GM12878 (cell line): ENCODE data around the gene CETP. TPM values are rescaled to one million over a fixed set of nuclear protein-coding genes. Genes with fewer than 3 reads are reported as not detected.

Experiments used
- ATAC-seq: fragments of 200-7000 bp; cut with Tn5 transposase; 3 replicates; pipeline ENCODE4 v1.9.1; 2020; ENCODE audit warnings: mild to moderate bottlenecking, moderate library complexity
- BruUV-seq: library from RNA; stranded (reverse); fragments of 400-500 nt; replicated peaks from 2 replicates; lab custom pipeline; 2021; lab: Mats Ljungman, UMichigan
- CTCF ChIA-PET: fragments of 300-600 bp; sonication (Branson Sonifier 250); formaldehyde crosslinking; extraction: SDS; loops from one replicate; lab custom pipeline; 2021; ENCODE audit warnings: inconsistent platforms; lab: Yijun Ruan, JAX
- POLR2A ChIA-PET: fragments of 350-600 bp; formaldehyde crosslinking; extraction: SDS; loops from one replicate; lab custom pipeline; 2021; ENCODE audit warnings: inconsistent platforms; lab: Charles Lee
- RAD21 ChIA-PET: fragments of 300-600 bp; sonication (Branson Sonifier 250); formaldehyde crosslinking; loops from one replicate; lab custom pipeline; 2023; ENCODE audit warnings: antibody characterized with exemption; ENCODE audit not compliant: unreplicated experiment; lab: Charles Lee
- SMC1A ChIA-PET: fragments of 300-600 bp; sonication (Branson Sonifier 250); formaldehyde crosslinking; loops from one replicate; lab custom pipeline; 2023; ENCODE audit not compliant: unreplicated experiment, uncharacterized antibody; lab: Charles Lee
- DNase-seq: peaks from one replicate; pipeline ENCODE4 v3.0.0-alpha.2; 2011; ENCODE audit warnings: low read depth, low spot score
- FAIRE-seq: peaks from 3 replicates; lab custom pipeline; 2011; peaks lifted over from hg19 to GRCh38; lab: Jason Lieb, UNC
- H2AFZ ChIP-seq: 2 replicates; pipeline ENCODE4 v1.6.0; 2011; ENCODE audit warnings: low read depth, low read length, control low read depth; ENCODE audit not compliant: control insufficient read depth
- H3K27ac ChIP-seq: 2 replicates; pipeline ENCODE4 v1.5.1; 2011; ENCODE audit warnings: control low read depth; ENCODE audit not compliant: control insufficient read depth, insufficient read depth
- H3K27me3 ChIP-seq, 2 experiments: replicated peaks in 1 of 2; 2 replicates each; pipeline versions ENCODE4 v1.6.0 to v1.6.1; 2011; ENCODE audit warnings: low read length in 1 of 2; ENCODE audit not compliant: control insufficient read depth in 2 of 2, insufficient read depth in 2 of 2
- H3K36me3 ChIP-seq, 2 experiments: 2 replicates each; pipeline ENCODE4 v1.5.1; 2011; ENCODE audit warnings: low read length in 1 of 2; ENCODE audit not compliant: control insufficient read depth in 2 of 2, insufficient read depth in 2 of 2
- H3K4me1 ChIP-seq: 2 replicates; pipeline ENCODE4 v1.6.1; 2011; ENCODE audit warnings: mild to moderate bottlenecking, low read length, moderate library complexity, mixed read lengths; ENCODE audit not compliant: control insufficient read depth, insufficient read depth
- H3K4me2 ChIP-seq: 2 replicates; pipeline ENCODE4 v1.6.0; 2011; ENCODE audit warnings: control low read depth; ENCODE audit not compliant: control insufficient read depth, insufficient read depth
- H3K4me3 ChIP-seq: fragments of 200-600 bp; sonication (generic); 2 replicates; pipeline ENCODE4 v1.5.1; 2016
- H3K79me2 ChIP-seq: 2 replicates; pipeline ENCODE4 v1.6.0; 2011; ENCODE audit warnings: low read length; ENCODE audit not compliant: control insufficient read depth, insufficient read depth
- H3K9ac ChIP-seq: 2 replicates; pipeline ENCODE4 v1.8.0; 2011; ENCODE audit warnings: low read length, control low read depth, mixed read lengths; ENCODE audit not compliant: control insufficient read depth, insufficient read depth
- H3K9me3 ChIP-seq: replicated peaks from 3 replicates; pipeline ENCODE4 v1.5.1; 2011; ENCODE audit warnings: mild to moderate bottlenecking, low read length; ENCODE audit not compliant: control insufficient read depth, insufficient read depth
- H4K20me1 ChIP-seq: 2 replicates; pipeline ENCODE4 v1.6.0; 2011; ENCODE audit not compliant: control insufficient read depth, insufficient read depth
- HSF1 ChIP-seq: fragments of 150-350 bp; IDR thresholded peaks from 2 replicates; pipeline ENCODE4 v1.6.1; 2014; ENCODE audit warnings: mild to moderate bottlenecking, low read depth, low read length
- MEF2A ChIP-seq: IDR thresholded peaks from 2 replicates; pipeline ENCODE4 v1.6.1; 2011; ENCODE audit warnings: low read depth, mild to moderate bottlenecking, low read length, moderate library complexity; ENCODE audit not compliant: insufficient read depth
- POLR2A ChIP-seq: IDR thresholded peaks from 2 replicates; pipeline ENCODE4 v1.6.1; 2011; ENCODE audit warnings: low read depth, mild to moderate bottlenecking, low read length
- RAD51 ChIP-seq: fragments of 450-650 bp; IDR thresholded peaks from 2 replicates; pipeline ENCODE4 v1.6.1; 2016; ENCODE audit warnings: moderate library complexity, mild to moderate bottlenecking, inconsistent platforms
- WGBS: methylation state at CpG from one replicate; pipeline ENCODE4 v1.1.6; 2016; ENCODE audit warnings: low lambda C conversion rate; ENCODE audit not compliant: insufficient replicate concordance, insufficient coverage; ENCODE audit errors: missing lambda C conversion rate; 5-methylcytosine and 5-hydroxymethylcytosine counted together
- in situ Hi-C: fragments of 300-500 bp; cut with MboI; formaldehyde crosslinking; loops from 9 replicates; pipeline ENCODE4 v1.14.3; 2018; ENCODE audit warnings: mixed read lengths
- intact Hi-C: fragments of 100-400 bp; cut with micrococcal nuclease; formaldehyde crosslinking; loops from one replicate; pipeline ENCODE4 v1.14.2; 2022; ENCODE audit not compliant: unreplicated experiment
- polyA plus RNA-seq, 11 experiments: library from polyadenylated mRNA; depleted of rRNA in 4 of 11; unstranded in 6 of 11; stranded (reverse) in 5 of 11; fragments of >200 nt; fragmentation: Nextera tagmentation in 4 of 11; fragmentation: Illumina TruSeq in 1 of 11; extraction: Ambion mirVana in 4 of 11; extraction: Trizol in 1 of 11; gene quantifications; 1 replicate in 1 of 11; 2 replicates in 10 of 11; pipeline versions ENCODE4 v1.2.1 to v1.2.3, GENCODE V29; 2011 to 2016; ENCODE audit warnings: inconsistent platforms in 2 of 11, missing spikeins in 2 of 11, low read depth in 1 of 11
- total RNA-seq, 4 experiments: library from RNA; depleted of rRNA in 3 of 4; stranded (reverse); fragments of >200 nt in 3 of 4; fragmentation: Illumina TruSeq in 1 of 4; extraction: Trizol in 1 of 4; gene quantifications; 2 replicates each; pipeline versions ENCODE4 v1.2.1 to v1.2.3, GENCODE V29; 2013 to 2021

The CETP gene
- total and polyA plus RNA-seq, 10 of the 15 experiments (the other 5 are each of a cell fraction or from before 2014, with no cell fraction given): 1.2 to 6.4 (median 2.1) TPM

GRCh38 chr16:56960681-56961281 lies 969 bp upstream of the CETP start:
- 35% methylated on average over 13 of the region's 13 CpGs for WGBS
- ATAC-seq: no peak
- intact Hi-C loops: loop anchor here (5.0 kb wide), 1 partner anchor 37 kb away; no protein-coding TSS in a partner anchor
- in situ Hi-C loops: loop anchor here (5.0 kb wide), 1 partner anchor 212 kb away; no protein-coding TSS in a partner anchor
- Histone ChIP-seq H3K27ac (no peak overlapping the region), H3K79me2 (no peaks in the 10 kb centered on the region), H3K9me3 (no peaks in the 10 kb centered on the region), H2AFZ (no peak overlapping the region), H3K4me3 (no peak overlapping the region), H3K4me1 (peaks cover 5% of the 10 kb centered on the region), H3K4me2 (no peak overlapping the region), H4K20me1 (no peaks in the 10 kb centered on the region), H3K9ac (no peak overlapping the region), H3K27me3 (no peaks in the 10 kb centered on the region), H3K36me3 (no peaks in the 10 kb centered on the region)
- ChIA-PET CTCF (interaction anchor here (0.9 to 17.5 kb wide), 6 partner anchors 8 to 94 kb away, joined by 3 to 420 read pairs (median 82); partner anchors contain the start of genes NLRC5 and SLC12A3), SMC1A (interaction anchor here (1.0 to 31.6 kb wide), 6 partner anchors 9 to 98 kb away, joined by 3 to 604 read pairs (median 44); partner anchors contain the start of gene NLRC5), POLR2A (interaction anchor here (0.6 kb wide), 1 partner anchor 50 kb away, joined by 3 read pairs; no protein-coding TSS in a partner anchor), RAD21 (interaction anchor here (0.5 to 16.8 kb wide), 3 partner anchors 22 to 652 kb away, joined by 3 to 376 read pairs (median 4); partner anchors contain the start of gene NLRC5)
- no peak for FAIRE-seq
- DNase-seq: no peak
- no peak for TF ChIP-seq HSF1
- TF ChIP-seq POLR2A: no peak
- no peak for TF ChIP-seq MEF2A
- no peak for TF ChIP-seq RAD51
- no TSS peak for BruUV-seq
